ENCODE results near the gene ZNF473. TPM values are rescaled to one million over a fixed set of nuclear protein-coding genes. Genes with fewer than 3 reads are reported as not detected.
A peak's percentile ranks its signal among the peaks of the same experiment; 100 is the strongest.

Gene ZNF473
- total RNA-seq, 1 experiment from 2014 or later: 27.2 TPM

- no peaks in the 10 kb centered on the region for H3K4me1 Mint-ChIP-seq (ENCODE audit: low read depth, unreplicated experiment)
- peaks cover 75% of the 10 kb centered on the region for H3K36me3 Mint-ChIP-seq (ENCODE audit: insufficient read depth, unreplicated experiment)
- H3K4me3 Mint-ChIP-seq (ENCODE audit: low read depth, unreplicated experiment): no peak overlapping the region
- peak overlapping the region; percentile 12 for H3K27ac Mint-ChIP-seq (ENCODE audit: unreplicated experiment)
- no peaks in the 10 kb centered on the region for H3K27me3 Mint-ChIP-seq (ENCODE audit: unreplicated experiment)
- peaks cover 22% of the 10 kb centered on the region for H3K9me3 Mint-ChIP-seq (ENCODE audit: low read depth, unreplicated experiment)
- no TSS peak for BruUV-seq (replicated peaks)
- TF ChIP-seq CTCF (IDR thresholded peaks at IDR 0.05; ENCODE audit: unreplicated experiment): no peak
- DNase-seq: no peak
- CTCF ChIA-PET: no interaction called here
- intact Hi-C loops (cut with micrococcal nuclease; ENCODE audit: unreplicated experiment): no loop called here
Measured at GRCh38 chr19:50042363-50043024, 16.7 kb downstream of the ZNF473 start.

GRCh38 chr19:50043967-50044366 lies 18.2 kb downstream of the ZNF473 start:
- intact Hi-C loops (cut with micrococcal nuclease; ENCODE audit: unreplicated experiment): no loop called here
- H3K27ac Mint-ChIP-seq (ENCODE audit: unreplicated experiment): peak overlapping the region; percentile 2
- H3K4me1 Mint-ChIP-seq (ENCODE audit: low read depth, unreplicated experiment): no peaks in the 10 kb centered on the region
- peaks cover 66% of the 10 kb centered on the region for H3K36me3 Mint-ChIP-seq (ENCODE audit: insufficient read depth, unreplicated experiment)
- DNase-seq: no peak
- TF ChIP-seq CTCF (IDR thresholded peaks at IDR 0.05; ENCODE audit: unreplicated experiment): no peak
- BruUV-seq (replicated peaks): no TSS peak
- CTCF ChIA-PET: no interaction called here
- H3K27me3 Mint-ChIP-seq (ENCODE audit: unreplicated experiment): no peaks in the 10 kb centered on the region
- peaks cover 29% of the 10 kb centered on the region for H3K9me3 Mint-ChIP-seq (ENCODE audit: low read depth, unreplicated experiment)
- H3K4me3 Mint-ChIP-seq (ENCODE audit: low read depth, unreplicated experiment): no peak overlapping the region

GRCh38 chr19:50044922-50045321 lies 19.1 kb downstream of the ZNF473 start:
- H3K36me3 Mint-ChIP-seq (ENCODE audit: insufficient read depth, unreplicated experiment): peaks cover 59% of the 10 kb centered on the region
- DNase-seq: no peak
- no peak for TF ChIP-seq CTCF (IDR thresholded peaks at IDR 0.05; ENCODE audit: unreplicated experiment)
- intact Hi-C loops (cut with micrococcal nuclease; ENCODE audit: unreplicated experiment): no loop called here
- no TSS peak for BruUV-seq (replicated peaks)
- H3K4me1 Mint-ChIP-seq (ENCODE audit: low read depth, unreplicated experiment): no peaks in the 10 kb centered on the region
- CTCF ChIA-PET: no interaction called here
- no peak overlapping the region for H3K4me3 Mint-ChIP-seq (ENCODE audit: low read depth, unreplicated experiment)
- no peaks in the 10 kb centered on the region for H3K27me3 Mint-ChIP-seq (ENCODE audit: unreplicated experiment)
- H3K27ac Mint-ChIP-seq (ENCODE audit: unreplicated experiment): no peak overlapping the region
- peaks cover 25% of the 10 kb centered on the region for H3K9me3 Mint-ChIP-seq (ENCODE audit: low read depth, unreplicated experiment)

GRCh38 chr19:50046649-50047503 lies 21.1 kb downstream of the ZNF473 start:
- no TSS peak for BruUV-seq (replicated peaks)
- Mint-ChIP-seq H3K27me3 (ENCODE audit: unreplicated experiment) (no peaks in the 10 kb centered on the region), H3K4me1 (ENCODE audit: low read depth, unreplicated experiment) (no peaks in the 10 kb centered on the region), H3K36me3 (ENCODE audit: insufficient read depth, unreplicated experiment) (peaks cover 50% of the 10 kb centered on the region), H3K4me3 (ENCODE audit: low read depth, unreplicated experiment) (no peak overlapping the region), H3K27ac (ENCODE audit: unreplicated experiment) (no peak overlapping the region), H3K9me3 (ENCODE audit: low read depth, unreplicated experiment) (peaks cover 24% of the 10 kb centered on the region)
- DNase-seq: no peak
- intact Hi-C loops (cut with micrococcal nuclease; ENCODE audit: unreplicated experiment): no loop called here
- peak; percentile 32 for TF ChIP-seq CTCF (IDR thresholded peaks at IDR 0.05; ENCODE audit: unreplicated experiment)
- CTCF ChIA-PET: no interaction called here

All from Calu3 (cell line).